Measurements from ENCODE around the gene CCDC154. TPM values are rescaled to one million over a fixed set of nuclear protein-coding genes. Genes with fewer than 3 reads are reported as not detected.

Gene CCDC154
- total RNA-seq, 1 experiment from 2014 or later = not detected

GRCh38 chr16:1403036-1403435 is 41.3 kb downstream of the CCDC154 start:
- no peak overlapping the region for H2AFZ ChIP-seq (ENCODE audit: low read length)
- H3K36me3 ChIP-seq (ENCODE audit: insufficient read depth, low read length) = no peaks in the 10 kb centered on the region
- H3K9me2 ChIP-seq (replicated peaks; ENCODE audit: insufficient read depth, low read length) = no peaks in the 10 kb centered on the region
- H3K4me1 ChIP-seq (ENCODE audit: low read length) = peaks cover 5% of the 10 kb centered on the region
- peaks cover 8% of the 10 kb centered on the region; the same call in 1 of the 2 replicates for H4K20me1 ChIP-seq (ENCODE audit: insufficient read depth, low read depth, low read length)
- H3K4me3 ChIP-seq (ENCODE audit: low read length) = no peak overlapping the region
- DNase-seq = no peak
- H3K9ac ChIP-seq (ENCODE audit: low read length) = no peak overlapping the region
- peaks cover 10% of the 10 kb centered on the region for H3K79me2 ChIP-seq (ENCODE audit: low read length)
- no peak overlapping the region for H3K27ac ChIP-seq (ENCODE audit: low read length)
- H3K4me2 ChIP-seq (ENCODE audit: low read depth, low read length, poor library complexity, severe bottlenecking) = no peak overlapping the region
- no peaks in the 10 kb centered on the region for H3K9me3 ChIP-seq (ENCODE audit: low read length)
- H3K27me3 ChIP-seq (ENCODE audit: low read length) = no peaks in the 10 kb centered on the region

GRCh38 chr16:1401758-1402154 is 42.6 kb downstream of the CCDC154 start:
- no peaks in the 10 kb centered on the region; the same call in 1 of the 2 replicates for H3K79me2 ChIP-seq (ENCODE audit: low read length)
- H4K20me1 ChIP-seq (ENCODE audit: insufficient read depth, low read depth, low read length) = no peaks in the 10 kb centered on the region
- no peak overlapping the region for H3K27ac ChIP-seq (ENCODE audit: low read length)
- no peaks in the 10 kb centered on the region for H3K27me3 ChIP-seq (ENCODE audit: low read length)
- H3K4me2 ChIP-seq (ENCODE audit: low read depth, low read length, poor library complexity, severe bottlenecking) = no peak overlapping the region
- no peaks in the 10 kb centered on the region for H3K9me2 ChIP-seq (replicated peaks; ENCODE audit: insufficient read depth, low read length)
- no peaks in the 10 kb centered on the region for H3K36me3 ChIP-seq (ENCODE audit: insufficient read depth, low read length)
- no peak for DNase-seq
- no peaks in the 10 kb centered on the region for H3K9me3 ChIP-seq (ENCODE audit: low read length)
- no peak overlapping the region for H2AFZ ChIP-seq (ENCODE audit: low read length)
- no peaks in the 10 kb centered on the region for H3K4me1 ChIP-seq (ENCODE audit: low read length)
- H3K4me3 ChIP-seq (ENCODE audit: low read length) = no peak overlapping the region
- no peak overlapping the region for H3K9ac ChIP-seq (ENCODE audit: low read length)

- Histone ChIP-seq H3K27ac (ENCODE audit: low read length) (no peak overlapping the region), H3K9me2 (replicated peaks; ENCODE audit: insufficient read depth, low read length) (no peaks in the 10 kb centered on the region), H3K4me1 (ENCODE audit: low read length) (no peaks in the 10 kb centered on the region), H3K4me3 (ENCODE audit: low read length) (no peak overlapping the region), H3K4me2 (ENCODE audit: low read depth, low read length, poor library complexity, severe bottlenecking) (no peak overlapping the region), H4K20me1 (ENCODE audit: insufficient read depth, low read depth, low read length) (no peaks in the 10 kb centered on the region), H3K9ac (ENCODE audit: low read length) (no peak overlapping the region), H3K36me3 (ENCODE audit: insufficient read depth, low read length) (no peaks in the 10 kb centered on the region), H3K27me3 (ENCODE audit: low read length) (no peaks in the 10 kb centered on the region), H2AFZ (ENCODE audit: low read length) (no peak overlapping the region), H3K9me3 (ENCODE audit: low read length) (no peaks in the 10 kb centered on the region), H3K79me2 (ENCODE audit: low read length) (no peaks in the 10 kb centered on the region; the same call in 1 of the 2 replicates)
- no peak for DNase-seq
Measured at GRCh38 chr16:1401061-1401757, 43.1 kb downstream of the CCDC154 start.

GRCh38 chr16:1398826-1399581 is 45.4 kb downstream of the CCDC154 start:
- no peaks in the 10 kb centered on the region for H3K27me3 ChIP-seq (ENCODE audit: low read length)
- no peak overlapping the region for H3K4me3 ChIP-seq (ENCODE audit: low read length)
- no peaks in the 10 kb centered on the region for H3K79me2 ChIP-seq (ENCODE audit: low read length)
- no peaks in the 10 kb centered on the region for H4K20me1 ChIP-seq (ENCODE audit: insufficient read depth, low read depth, low read length)
- no peak overlapping the region for H3K4me2 ChIP-seq (ENCODE audit: low read depth, low read length, poor library complexity, severe bottlenecking)
- H2AFZ ChIP-seq (ENCODE audit: low read length) = no peak overlapping the region
- no peaks in the 10 kb centered on the region for H3K9me3 ChIP-seq (ENCODE audit: low read length)
- H3K27ac ChIP-seq (ENCODE audit: low read length) = no peak overlapping the region
- H3K9me2 ChIP-seq (replicated peaks; ENCODE audit: insufficient read depth, low read length) = no peaks in the 10 kb centered on the region
- H3K9ac ChIP-seq (ENCODE audit: low read length) = no peak overlapping the region
- no peaks in the 10 kb centered on the region for H3K4me1 ChIP-seq (ENCODE audit: low read length)
- no peaks in the 10 kb centered on the region for H3K36me3 ChIP-seq (ENCODE audit: insufficient read depth, low read length)
- no peak for DNase-seq

- H3K9me2 ChIP-seq (replicated peaks; ENCODE audit: insufficient read depth, low read length) = no peaks in the 10 kb centered on the region
- H3K79me2 ChIP-seq (ENCODE audit: low read length) = no peaks in the 10 kb centered on the region
- no peak overlapping the region for H3K9ac ChIP-seq (ENCODE audit: low read length)
- no peaks in the 10 kb centered on the region for H3K9me3 ChIP-seq (ENCODE audit: low read length)
- H3K27ac ChIP-seq (ENCODE audit: low read length) = no peak overlapping the region
- H2AFZ ChIP-seq (ENCODE audit: low read length) = no peak overlapping the region
- DNase-seq = no peak
- H3K4me1 ChIP-seq (ENCODE audit: low read length) = no peaks in the 10 kb centered on the region
- no peaks in the 10 kb centered on the region for H3K27me3 ChIP-seq (ENCODE audit: low read length)
- H3K36me3 ChIP-seq (ENCODE audit: insufficient read depth, low read length) = no peaks in the 10 kb centered on the region
- H3K4me2 ChIP-seq (ENCODE audit: low read depth, low read length, poor library complexity, severe bottlenecking) = no peak overlapping the region
- H3K4me3 ChIP-seq (ENCODE audit: low read length) = no peak overlapping the region
- H4K20me1 ChIP-seq (ENCODE audit: insufficient read depth, low read depth, low read length) = no peaks in the 10 kb centered on the region
Measured at GRCh38 chr16:1398351-1398750, 46.0 kb downstream of the CCDC154 start.

GRCh38 chr16:1397779-1398178 is 46.6 kb downstream of the CCDC154 start:
- H2AFZ ChIP-seq (ENCODE audit: low read length) = no peak overlapping the region
- no peak overlapping the region for H3K9ac ChIP-seq (ENCODE audit: low read length)
- H3K9me2 ChIP-seq (replicated peaks; ENCODE audit: insufficient read depth, low read length) = no peaks in the 10 kb centered on the region
- no peaks in the 10 kb centered on the region for H3K4me1 ChIP-seq (ENCODE audit: low read length)
- no peaks in the 10 kb centered on the region for H3K27me3 ChIP-seq (ENCODE audit: low read length)
- no peak overlapping the region for H3K4me2 ChIP-seq (ENCODE audit: low read depth, low read length, poor library complexity, severe bottlenecking)
- no peak for DNase-seq
- no peaks in the 10 kb centered on the region for H3K9me3 ChIP-seq (ENCODE audit: low read length)
- H3K36me3 ChIP-seq (ENCODE audit: insufficient read depth, low read length) = no peaks in the 10 kb centered on the region
- no peak overlapping the region for H3K27ac ChIP-seq (ENCODE audit: low read length)
- no peaks in the 10 kb centered on the region for H4K20me1 ChIP-seq (ENCODE audit: insufficient read depth, low read depth, low read length)
- no peak overlapping the region for H3K4me3 ChIP-seq (ENCODE audit: low read length)
- H3K79me2 ChIP-seq (ENCODE audit: low read length) = no peaks in the 10 kb centered on the region

- H2AFZ ChIP-seq (ENCODE audit: low read length) = no peak overlapping the region
- H3K36me3 ChIP-seq (ENCODE audit: insufficient read depth, low read length) = no peaks in the 10 kb centered on the region
- H4K20me1 ChIP-seq (ENCODE audit: insufficient read depth, low read depth, low read length) = no peaks in the 10 kb centered on the region
- no peak overlapping the region for H3K4me2 ChIP-seq (ENCODE audit: low read depth, low read length, poor library complexity, severe bottlenecking)
- no peak overlapping the region for H3K9ac ChIP-seq (ENCODE audit: low read length)
- no peak overlapping the region for H3K4me3 ChIP-seq (ENCODE audit: low read length)
- H3K9me2 ChIP-seq (replicated peaks; ENCODE audit: insufficient read depth, low read length) = no peaks in the 10 kb centered on the region
- no peaks in the 10 kb centered on the region for H3K9me3 ChIP-seq (ENCODE audit: low read length)
- H3K4me1 ChIP-seq (ENCODE audit: low read length) = no peaks in the 10 kb centered on the region
- H3K79me2 ChIP-seq (ENCODE audit: low read length) = no peaks in the 10 kb centered on the region
- no peak overlapping the region for H3K27ac ChIP-seq (ENCODE audit: low read length)
- no peaks in the 10 kb centered on the region for H3K27me3 ChIP-seq (ENCODE audit: low read length)
- no peak for DNase-seq
Measured at GRCh38 chr16:1395444-1396031, 48.8 kb downstream of the CCDC154 start.

- Histone ChIP-seq H3K27me3 (ENCODE audit: low read length) (no peaks in the 10 kb centered on the region), H3K9ac (ENCODE audit: low read length) (no peak overlapping the region), H3K9me3 (ENCODE audit: low read length) (no peaks in the 10 kb centered on the region), H3K4me2 (ENCODE audit: low read depth, low read length, poor library complexity, severe bottlenecking) (no peak overlapping the region), H3K9me2 (replicated peaks; ENCODE audit: insufficient read depth, low read length) (no peaks in the 10 kb centered on the region), H3K27ac (ENCODE audit: low read length) (no peak overlapping the region), H4K20me1 (ENCODE audit: insufficient read depth, low read depth, low read length) (no peaks in the 10 kb centered on the region), H2AFZ (ENCODE audit: low read length) (no peak overlapping the region), H3K79me2 (ENCODE audit: low read length) (no peaks in the 10 kb centered on the region), H3K4me3 (ENCODE audit: low read length) (no peak overlapping the region), H3K4me1 (ENCODE audit: low read length) (no peaks in the 10 kb centered on the region), H3K36me3 (ENCODE audit: insufficient read depth, low read length) (no peaks in the 10 kb centered on the region)
- DNase-seq = no peak
Measured at GRCh38 chr16:1394367-1394951, 49.9 kb downstream of the CCDC154 start.

Data from Karpas-422 (cell line).